ENCODE results near the gene CLIP2.

DNA sequence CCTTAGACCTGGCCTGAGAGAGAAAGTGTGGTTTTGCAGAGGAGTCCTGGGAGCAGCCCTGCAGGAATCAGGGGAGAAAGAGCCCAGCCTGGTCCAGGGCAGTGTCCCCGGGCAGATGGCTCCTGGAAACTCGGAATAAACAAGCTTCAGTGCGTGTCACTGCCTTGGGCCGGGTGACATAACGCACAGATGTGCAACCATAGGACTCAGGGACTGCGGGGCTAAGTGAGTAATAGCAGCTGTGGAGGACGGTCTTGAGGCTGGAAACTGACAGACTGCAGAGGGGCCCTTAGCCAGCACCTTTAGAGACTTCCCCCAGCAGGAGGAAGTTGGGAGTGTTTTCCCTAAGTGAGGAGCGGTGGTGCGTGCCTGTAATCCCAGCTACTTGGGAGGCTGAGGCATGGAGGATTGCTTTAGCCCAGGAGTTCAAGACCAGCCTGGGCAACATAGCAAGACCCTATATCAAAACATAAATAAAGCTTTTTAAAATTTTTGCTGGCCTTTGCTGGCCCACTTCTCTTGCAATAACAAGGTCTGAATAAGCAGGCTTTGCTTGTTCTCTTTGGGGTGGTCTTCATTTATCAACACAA, 5.3 kb upstream of the CLIP2 start:
- TF ChIP-seq, protein P1, sequence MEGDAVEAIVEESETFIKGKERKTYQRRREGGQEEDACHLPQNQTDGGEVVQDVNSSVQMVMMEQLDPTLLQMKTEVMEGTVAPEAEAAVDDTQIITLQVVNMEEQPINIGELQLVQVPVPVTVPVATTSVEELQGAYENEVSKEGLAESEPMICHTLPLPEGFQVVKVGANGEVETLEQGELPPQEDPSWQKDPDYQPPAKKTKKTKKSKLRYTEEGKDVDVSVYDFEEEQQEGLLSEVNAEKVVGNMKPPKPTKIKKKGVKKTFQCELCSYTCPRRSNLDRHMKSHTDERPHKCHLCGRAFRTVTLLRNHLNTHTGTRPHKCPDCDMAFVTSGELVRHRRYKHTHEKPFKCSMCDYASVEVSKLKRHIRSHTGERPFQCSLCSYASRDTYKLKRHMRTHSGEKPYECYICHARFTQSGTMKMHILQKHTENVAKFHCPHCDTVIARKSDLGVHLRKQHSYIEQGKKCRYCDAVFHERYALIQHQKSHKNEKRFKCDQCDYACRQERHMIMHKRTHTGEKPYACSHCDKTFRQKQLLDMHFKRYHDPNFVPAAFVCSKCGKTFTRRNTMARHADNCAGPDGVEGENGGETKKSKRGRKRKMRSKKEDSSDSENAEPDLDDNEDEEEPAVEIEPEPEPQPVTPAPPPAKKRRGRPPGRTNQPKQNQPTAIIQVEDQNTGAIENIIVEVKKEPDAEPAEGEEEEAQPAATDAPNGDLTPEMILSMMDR (IDR thresholded peaks at IDR 0.05) = no peak
- no peak for TF ChIP-seq POLR2A (IDR thresholded peaks at IDR 0.05)

All from esophagus squamous epithelium (tissue), 4 donors.